ENCODE results near the gene SPATS2. TPM values are rescaled to one million over a fixed set of nuclear protein-coding genes. Genes with fewer than 3 reads are reported as not detected.

Gene SPATS2
- total RNA-seq, 2 experiments from 2014 or later = 11.3 to 18.1 TPM

DNA sequence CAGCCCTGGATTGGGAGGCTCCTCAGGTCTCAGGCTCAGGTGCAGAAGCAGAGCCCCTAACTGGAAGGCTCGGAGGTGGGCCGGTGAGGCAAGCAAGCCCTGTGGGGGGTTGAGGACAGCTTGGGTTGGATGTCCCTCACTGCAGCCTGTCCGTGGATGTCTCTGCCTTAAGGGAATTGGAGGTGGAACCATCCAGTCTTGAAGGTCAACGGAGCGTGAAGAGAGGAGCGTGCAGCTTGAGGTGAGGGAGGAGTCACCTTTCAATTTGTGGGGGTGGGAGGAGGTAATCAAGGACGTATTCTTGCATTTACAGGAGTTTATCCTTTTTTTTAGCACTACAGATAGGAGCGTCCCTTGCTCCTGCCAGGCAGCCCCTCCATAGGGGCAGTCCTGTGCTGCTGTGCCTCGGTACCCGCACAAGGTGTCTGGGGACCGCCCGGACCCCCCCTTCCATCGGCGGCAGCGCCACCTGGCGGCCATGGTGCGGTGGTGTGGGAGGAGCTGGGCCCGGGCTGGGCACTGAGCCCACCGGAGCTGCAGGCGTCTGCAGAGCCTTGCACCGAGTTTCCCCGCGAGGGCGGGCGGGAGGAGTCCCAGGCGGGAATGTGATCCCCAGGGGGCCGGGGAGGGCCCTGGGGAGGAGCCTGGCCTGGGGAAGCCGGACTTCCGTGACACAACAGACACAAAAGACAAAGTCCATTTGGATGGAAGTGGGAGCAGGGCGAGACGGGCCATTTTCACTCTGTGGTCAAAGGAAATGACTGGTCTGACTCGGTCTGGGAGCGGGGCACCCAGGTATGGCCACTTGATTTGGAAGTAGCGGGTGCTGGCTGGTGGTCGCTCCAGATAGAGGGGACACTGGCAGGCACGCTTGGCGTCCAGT is 19.7 kb upstream of the SPATS2 start:
- peaks cover 31% of the 10 kb centered on the region for H3K4me1 Mint-ChIP-seq
- no peaks in the 10 kb centered on the region for H3K36me3 Mint-ChIP-seq
- H3K4me3 Mint-ChIP-seq = peak overlapping the region; percentile 61
- H3K9me3 Mint-ChIP-seq (ENCODE audit: low read depth) = no peaks in the 10 kb centered on the region
- no peak overlapping the region for H3K27ac Mint-ChIP-seq
- ATAC-seq = peak; percentile 83
- peaks cover 75% of the 10 kb centered on the region for H3K27me3 Mint-ChIP-seq
- CTCF ChIA-PET = interaction anchor here (0.6 to 5.2 kb wide), 62 partner anchors 8 to 695 kb away, joined by 3 to 92 read pairs (median 4); partner anchors contain the start of genes C1QL4, KCNH3, PRPH and RND1
- DNase-seq = peak; percentile 78

DNA sequence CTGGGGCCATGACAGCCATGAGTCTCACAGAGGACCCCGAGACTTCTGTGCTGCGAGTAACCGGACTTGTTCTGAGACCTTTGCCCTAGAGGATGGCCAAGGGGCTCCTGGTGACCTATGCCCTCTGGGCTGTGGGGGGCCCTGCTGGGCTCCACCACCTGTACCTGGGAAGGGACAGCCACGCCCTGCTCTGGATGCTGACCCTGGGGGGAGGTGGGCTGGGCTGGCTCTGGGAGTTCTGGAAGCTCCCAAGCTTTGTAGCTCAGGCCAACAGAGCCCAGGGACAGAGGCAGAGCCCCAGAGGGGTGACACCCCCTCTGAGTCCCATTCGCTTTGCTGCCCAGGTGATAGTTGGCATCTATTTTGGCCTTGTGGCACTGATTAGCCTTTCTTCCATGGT is 18.5 kb upstream of the SPATS2 start:
- no peak overlapping the region for H3K4me3 Mint-ChIP-seq
- H3K4me1 Mint-ChIP-seq = peaks cover 21% of the 10 kb centered on the region
- CTCF ChIA-PET = interaction anchor here (2.7 to 5.2 kb wide), 6 partner anchors 9 to 165 kb away, joined by 16 to 91 read pairs (median 52); partner anchors contain the start of gene SPATS2
- H3K36me3 Mint-ChIP-seq = no peaks in the 10 kb centered on the region
- H3K27me3 Mint-ChIP-seq = peaks cover 71% of the 10 kb centered on the region
- no peak for DNase-seq
- no peak overlapping the region for H3K27ac Mint-ChIP-seq
- ATAC-seq = no peak
- H3K9me3 Mint-ChIP-seq (ENCODE audit: low read depth) = no peaks in the 10 kb centered on the region

- Mint-ChIP-seq H3K9me3 (ENCODE audit: low read depth) (no peaks in the 10 kb centered on the region), H3K27me3 (peaks cover 69% of the 10 kb centered on the region), H3K36me3 (no peaks in the 10 kb centered on the region), H3K4me3 (no peak overlapping the region), H3K4me1 (peaks cover 21% of the 10 kb centered on the region), H3K27ac (no peak overlapping the region)
- ATAC-seq = no peak
- no peak for DNase-seq
- CTCF ChIA-PET = interaction anchor here (2.7 to 5.2 kb wide), 5 partner anchors 9 to 60 kb away, joined by 16 to 91 read pairs (median 33); partner anchors contain the start of gene SPATS2
Observed at GRCh38 chr12:49349266-49349665, 18.0 kb upstream of the SPATS2 start.

DNA sequence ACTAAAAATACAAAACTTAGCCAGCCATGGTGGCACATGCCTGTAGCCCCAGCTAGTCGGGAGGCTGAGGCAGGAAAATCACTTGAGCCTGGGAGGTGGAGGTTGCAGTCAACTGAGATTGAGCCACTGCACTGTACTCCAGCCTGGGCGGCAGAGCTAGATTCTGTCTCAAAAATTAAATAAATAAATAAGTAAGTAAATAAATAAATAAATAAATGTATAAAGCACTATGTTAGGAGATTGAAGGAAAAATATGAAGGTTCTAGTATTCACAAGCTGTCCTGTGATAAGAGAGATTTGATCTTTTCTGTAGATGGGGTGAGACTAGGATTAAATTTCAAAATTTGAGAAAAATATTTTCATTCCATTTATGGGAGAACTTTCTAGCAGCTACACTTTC is 14.9 kb upstream of the SPATS2 start:
- no peak for DNase-seq
- no peak for ATAC-seq
- H3K27ac Mint-ChIP-seq = no peak overlapping the region
- peaks cover 2% of the 10 kb centered on the region for H3K4me1 Mint-ChIP-seq
- CTCF ChIA-PET = interaction anchor here (1.0 to 5.1 kb wide), 9 partner anchors 9 to 229 kb away, joined by 3 to 38 read pairs (median 3); partner anchors contain the start of gene C1QL4
- no peaks in the 10 kb centered on the region for H3K36me3 Mint-ChIP-seq
- no peak overlapping the region for H3K4me3 Mint-ChIP-seq
- no peaks in the 10 kb centered on the region for H3K9me3 Mint-ChIP-seq (ENCODE audit: low read depth)
- peaks cover 62% of the 10 kb centered on the region for H3K27me3 Mint-ChIP-seq

GRCh38 chr12:49355913-49356312 is 11.3 kb upstream of the SPATS2 start:
- no peak overlapping the region for H3K27ac Mint-ChIP-seq
- H3K4me3 Mint-ChIP-seq = no peak overlapping the region
- ATAC-seq = no peak
- no peaks in the 10 kb centered on the region for H3K9me3 Mint-ChIP-seq (ENCODE audit: low read depth)
- no peak for DNase-seq
- peaks cover 6% of the 10 kb centered on the region for H3K4me1 Mint-ChIP-seq
- H3K27me3 Mint-ChIP-seq = peaks cover 61% of the 10 kb centered on the region
- CTCF ChIA-PET = interaction anchor here (1.4 to 5.3 kb wide), 4 partner anchors 8 to 225 kb away, joined by 3 to 91 read pairs (median 24); partner anchors contain the start of gene DNAJC22
- H3K36me3 Mint-ChIP-seq = no peaks in the 10 kb centered on the region

DNA sequence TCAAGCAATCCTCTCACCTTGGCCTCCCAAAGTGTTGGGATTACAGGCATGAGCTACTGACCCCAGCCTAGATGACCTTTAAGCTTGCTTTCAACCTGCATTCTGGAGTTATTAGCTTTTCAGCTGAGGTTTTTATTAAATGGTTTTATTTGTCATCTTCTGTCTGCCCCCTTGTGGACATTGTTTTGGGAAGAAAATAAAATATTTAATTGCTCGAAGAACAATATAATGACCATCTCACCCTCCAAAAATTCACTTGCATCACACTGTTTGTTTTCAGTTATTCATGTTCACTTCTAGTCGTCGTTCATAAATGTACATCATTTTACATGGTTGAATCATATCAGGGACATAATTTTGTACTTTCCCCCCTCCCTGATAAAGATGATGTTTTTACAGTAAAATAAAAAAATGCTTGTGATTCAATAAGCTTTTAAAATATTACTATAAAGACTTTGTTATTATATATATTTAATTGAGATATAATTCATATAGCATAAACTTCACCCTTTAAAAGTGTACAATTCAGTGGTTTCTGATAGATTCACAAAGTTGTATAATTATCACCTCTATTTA is 10.1 kb upstream of the SPATS2 start:
- H3K4me1 Mint-ChIP-seq = peaks cover 6% of the 10 kb centered on the region
- H3K27me3 Mint-ChIP-seq = peaks cover 59% of the 10 kb centered on the region
- no peaks in the 10 kb centered on the region for H3K9me3 Mint-ChIP-seq (ENCODE audit: low read depth)
- no peak overlapping the region for H3K27ac Mint-ChIP-seq
- DNase-seq (no peak), ATAC-seq (no peak)
- CTCF ChIA-PET = interaction anchor here (0.6 to 7.4 kb wide), 25 partner anchors 10 to 349 kb away, joined by 3 to 260 read pairs (median 5); partner anchors contain the start of genes DNAJC22, PRPH, SPATS2 and TROAP
- no peak overlapping the region for H3K4me3 Mint-ChIP-seq
- H3K36me3 Mint-ChIP-seq = no peaks in the 10 kb centered on the region

DNA sequence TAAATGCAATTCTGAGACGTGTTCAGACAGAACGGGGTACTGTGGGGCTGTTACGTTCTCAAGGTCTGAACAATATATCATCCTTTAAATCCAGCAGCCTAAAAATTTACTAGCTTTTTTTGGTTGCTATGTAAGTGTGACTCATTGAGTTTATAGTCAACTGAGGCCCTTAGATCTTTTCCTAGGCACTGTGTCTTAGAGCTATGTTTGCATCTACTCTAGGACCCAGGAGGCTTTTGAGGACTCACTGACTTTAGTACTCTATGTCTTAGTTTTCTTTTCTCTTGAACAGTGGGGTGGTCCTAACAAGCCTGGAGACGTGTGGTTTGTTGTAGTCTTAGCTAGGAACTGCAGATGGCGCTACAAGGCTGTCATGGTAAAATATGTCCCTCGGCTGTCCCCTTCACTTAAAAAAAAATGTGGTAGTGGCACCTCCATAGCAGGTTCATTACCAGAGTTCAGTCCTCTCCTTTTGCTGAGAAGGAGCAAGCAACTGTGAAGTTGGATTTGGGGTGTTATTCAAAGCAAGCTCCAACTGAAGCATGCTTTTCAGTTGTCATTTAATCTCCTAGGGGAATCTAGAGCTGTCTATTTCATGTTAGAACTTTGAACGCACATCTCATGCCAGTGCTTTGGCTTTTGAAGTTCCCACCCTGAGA is 8.7 kb upstream of the SPATS2 start:
- H3K27ac Mint-ChIP-seq = no peak overlapping the region
- CTCF ChIA-PET = interaction anchor here (0.6 to 7.4 kb wide), 61 partner anchors 10 to 350 kb away, joined by 3 to 260 read pairs (median 5); partner anchors contain the start of genes DNAJC22, KCNH3, PRPF40B and PRPH
- no peaks in the 10 kb centered on the region for H3K36me3 Mint-ChIP-seq
- DNase-seq (peak; percentile 75), ATAC-seq (peak; percentile 96)
- H3K27me3 Mint-ChIP-seq = peaks cover 49% of the 10 kb centered on the region
- H3K4me1 Mint-ChIP-seq = peaks cover 6% of the 10 kb centered on the region
- no peak overlapping the region for H3K4me3 Mint-ChIP-seq
- no peaks in the 10 kb centered on the region for H3K9me3 Mint-ChIP-seq (ENCODE audit: low read depth)

- Mint-ChIP-seq H3K27me3 (peaks cover 42% of the 10 kb centered on the region), H3K36me3 (no peaks in the 10 kb centered on the region), H3K4me1 (peaks cover 6% of the 10 kb centered on the region)
Observed at GRCh38 chr12:49359671-49360070, 7.6 kb upstream of the SPATS2 start.

DNA sequence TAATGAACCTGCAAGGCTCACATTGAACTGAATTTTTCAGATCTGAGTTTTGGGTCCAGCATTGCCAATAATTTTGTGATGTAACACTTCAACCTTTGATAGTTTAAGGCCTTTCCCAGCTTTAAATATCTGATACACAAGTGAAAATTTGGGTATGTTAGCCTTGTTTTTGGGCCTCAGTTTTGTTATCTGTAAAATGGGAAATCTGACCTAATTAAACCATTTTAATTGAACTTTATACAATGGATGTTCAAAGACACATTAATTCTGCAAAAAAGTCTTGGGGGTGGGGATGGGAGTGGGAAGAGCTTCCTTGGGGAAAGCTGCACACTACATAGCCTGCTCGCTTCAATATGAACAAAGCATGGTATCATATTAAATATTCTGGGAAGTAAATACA is 5.2 kb upstream of the SPATS2 start:
- no peak for DNase-seq
- no peak overlapping the region for H3K4me3 Mint-ChIP-seq
- H3K36me3 Mint-ChIP-seq = no peaks in the 10 kb centered on the region
- CTCF ChIA-PET = interaction anchor here (1.1 to 7.4 kb wide), 5 partner anchors 9 to 283 kb away, joined by 3 to 260 read pairs (median 6); partner anchors contain the start of gene DNAJC22
- H3K9me3 Mint-ChIP-seq (ENCODE audit: low read depth) = no peaks in the 10 kb centered on the region
- ATAC-seq = no peak
- peaks cover 12% of the 10 kb centered on the region for H3K4me1 Mint-ChIP-seq
- peaks cover 30% of the 10 kb centered on the region for H3K27me3 Mint-ChIP-seq
- H3K27ac Mint-ChIP-seq = no peak overlapping the region

More at GRCh38 chr12:49359671-49360070, 7.6 kb upstream of the SPATS2 start:
- DNase-seq (no peak), ATAC-seq (no peak)
- H3K4me3 Mint-ChIP-seq = no peak overlapping the region
- H3K27ac Mint-ChIP-seq = no peak overlapping the region
- CTCF ChIA-PET = interaction anchor here (0.9 to 7.4 kb wide), 22 partner anchors 9 to 281 kb away, joined by 3 to 260 read pairs (median 8); partner anchors contain the start of genes DNAJC22, PRPH and SPATS2
- H3K9me3 Mint-ChIP-seq (ENCODE audit: low read depth) = no peaks in the 10 kb centered on the region

DNA sequence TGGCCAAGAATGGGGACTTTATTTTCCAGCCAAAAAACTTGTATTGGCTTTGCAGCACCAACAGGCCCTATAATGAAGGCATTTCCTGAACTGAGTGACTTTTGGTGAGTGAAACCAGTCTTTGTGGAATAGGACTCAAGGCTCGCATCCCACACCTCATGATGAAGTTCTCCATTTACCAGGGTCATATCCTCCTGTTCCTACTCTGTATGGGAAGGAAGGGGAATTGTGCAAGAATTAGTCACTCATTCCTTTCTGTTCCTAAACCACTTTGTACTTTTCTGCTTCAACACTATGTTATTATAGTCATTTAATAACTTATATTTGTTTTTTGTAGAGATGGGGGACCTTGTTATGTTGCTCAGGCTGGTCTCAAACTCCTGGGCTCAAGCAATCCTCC is 2.3 kb upstream of the SPATS2 start:
- no peaks in the 10 kb centered on the region for H3K36me3 Mint-ChIP-seq
- no peak for ATAC-seq
- no peaks in the 10 kb centered on the region for H3K9me3 Mint-ChIP-seq (ENCODE audit: low read depth)
- H3K27me3 Mint-ChIP-seq = peaks cover 9% of the 10 kb centered on the region
- no peak overlapping the region for H3K27ac Mint-ChIP-seq
- no peak overlapping the region for H3K4me3 Mint-ChIP-seq
- CTCF ChIA-PET = interaction anchor here (1.1 to 4.6 kb wide), 5 partner anchors 18 to 376 kb away, joined by 3 to 41 read pairs (median 5); partner anchors contain the start of genes C1QL4, DNAJC22, TMBIM6 and TROAP
- DNase-seq = no peak
- H3K4me1 Mint-ChIP-seq = peaks cover 27% of the 10 kb centered on the region

DNA sequence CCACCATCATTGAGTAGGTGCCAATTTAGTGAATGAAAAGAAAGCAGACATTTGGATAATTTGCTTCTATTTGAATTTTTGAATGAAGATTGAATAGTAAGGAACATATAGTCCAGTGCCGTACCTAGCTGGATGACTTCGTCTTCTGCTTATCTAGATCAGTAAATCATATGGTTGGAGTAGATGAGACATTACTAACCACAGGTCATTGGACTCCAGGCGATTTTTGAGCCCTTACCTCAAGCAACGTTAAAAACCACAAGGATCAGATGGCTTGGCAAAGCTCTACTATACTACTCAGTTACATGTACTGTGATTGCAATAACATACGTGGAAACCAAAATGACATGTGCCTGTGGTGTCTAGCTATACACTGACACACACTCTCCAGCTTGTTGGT is 1.7 kb upstream of the SPATS2 start:
- CTCF ChIA-PET = interaction anchor here (0.7 to 6.2 kb wide), 8 partner anchors 8 to 376 kb away, joined by 3 to 48 read pairs (median 13); partner anchors contain the start of genes DNAJC22 and TMBIM6
- peaks cover 7% of the 10 kb centered on the region for H3K27me3 Mint-ChIP-seq
- no peaks in the 10 kb centered on the region for H3K9me3 Mint-ChIP-seq (ENCODE audit: low read depth)
- peaks cover 32% of the 10 kb centered on the region for H3K4me1 Mint-ChIP-seq
- no peak overlapping the region for H3K27ac Mint-ChIP-seq
- no peak for DNase-seq
- H3K4me3 Mint-ChIP-seq = peak overlapping the region; percentile 95
- H3K36me3 Mint-ChIP-seq = no peaks in the 10 kb centered on the region
- ATAC-seq = no peak

DNA sequence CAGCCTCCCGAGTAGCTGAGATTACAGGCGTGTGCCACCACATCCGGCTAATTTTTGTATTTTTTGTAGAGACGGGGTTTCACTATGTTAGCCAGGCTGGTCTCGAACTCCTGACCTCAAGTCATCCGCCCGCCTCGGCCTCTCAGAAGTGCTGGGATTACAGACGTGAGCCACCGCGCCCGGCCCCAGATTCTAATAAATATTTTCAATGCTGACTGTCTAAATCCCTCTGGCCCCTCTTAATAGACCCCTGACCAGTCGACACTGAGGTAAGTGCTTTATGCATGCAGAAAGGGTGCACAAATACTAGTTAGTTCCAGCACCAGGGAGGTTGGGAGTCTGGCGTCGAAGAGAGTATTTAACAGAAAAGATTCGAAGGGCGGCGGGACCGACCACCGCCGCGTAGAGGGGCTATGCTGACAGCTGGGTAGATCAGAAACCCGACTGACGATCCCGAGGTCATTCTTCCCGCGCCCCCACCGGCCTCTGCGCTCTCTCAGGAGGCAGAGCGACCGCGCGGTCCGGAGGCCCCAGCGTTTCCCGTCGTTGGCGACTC is 1.1 kb upstream of the SPATS2 start:
- Mint-ChIP-seq H3K4me3 (peak overlapping the region; percentile 95), H3K4me1 (peaks cover 35% of the 10 kb centered on the region), H3K27ac (peak overlapping the region; percentile 98), H3K9me3 (ENCODE audit: low read depth) (no peaks in the 10 kb centered on the region), H3K27me3 (peaks cover 4% of the 10 kb centered on the region), H3K36me3 (peaks cover 1% of the 10 kb centered on the region)
- CTCF ChIA-PET = interaction anchor here (0.5 to 6.2 kb wide), 18 partner anchors 8 to 601 kb away, joined by 3 to 48 read pairs (median 4); partner anchors contain the start of genes DNAJC22 and TMBIM6
- ATAC-seq (peak; percentile 20), DNase-seq (no peak)

Measured in activated CD8-positive, alpha-beta memory T cell treated with anti-CD3 and anti-CD28 coated beads, Interleukin-2, amount 10 ng/mL, durations not matched to agents 7 days and 5 days (primary cell).